IMR-90 (cell line): ENCODE measurements around the gene FUS. TPM values are rescaled to one million over a fixed set of nuclear protein-coding genes. Genes with fewer than 3 reads are reported as not detected.
"Not testable (repeated sequence)": the region's sequence is repeated elsewhere in the genome, so short reads cannot be mapped to it uniquely, and the experiment has no call there.

Experiments used
- ATAC-seq: fragments of 200-7000 bp; cut with Tn5 transposase; 2 replicates; pipeline ENCODE4 v1.9.1; 2020; ENCODE audit warnings: low read depth, mild to moderate bottlenecking, moderate library complexity
- BruUV-seq: library from RNA; stranded (reverse); fragments of 400-500 nt; replicated peaks from 2 replicates; lab custom pipeline; 2021; lab: Mats Ljungman, UMichigan
- CTCF ChIA-PET: fragments of 300-600 bp; formaldehyde crosslinking; extraction: SDS; loops from one replicate; lab custom pipeline; 2021; ENCODE audit warnings: antibody characterized with exemption; lab: Yijun Ruan, JAX
- POLR2A ChIA-PET: fragments of 300-600 bp; sonication (Branson Sonifier 250); formaldehyde crosslinking; loops from one replicate; lab custom pipeline; 2022; ENCODE audit warnings: antibody characterized with exemption; ENCODE audit not compliant: unreplicated experiment; lab: Charles Lee
- DNase-seq: peaks from one replicate; pipeline ENCODE4 v3.0.0; 2013
- H2AFZ ChIP-seq: replicated peaks from 2 replicates; pipeline ENCODE3; 2013; ENCODE audit warnings: low read length, mild to moderate bottlenecking; ENCODE audit not compliant: poor library complexity
- H2AK5ac ChIP-seq: 2 replicates; pipeline ENCODE4 v1.6.1; 2013; ENCODE audit warnings: low read depth, low read length, inconsistent platforms
- H2AK9ac ChIP-seq: replicated peaks from 2 replicates; pipeline ENCODE3; 2013; ENCODE audit warnings: mild to moderate bottlenecking, low read depth, low read length, moderate library complexity; ENCODE audit not compliant: poor library complexity
- H2BK120ac ChIP-seq: 2 replicates; pipeline ENCODE4 v1.6.1; 2013; ENCODE audit warnings: low read depth, low read length, inconsistent platforms
- H2BK15ac ChIP-seq: 3 replicates; pipeline ENCODE4 v1.6.1; 2013; ENCODE audit warnings: low read depth, low read length, inconsistent platforms
- H2BK20ac ChIP-seq: 2 replicates; pipeline ENCODE4 v1.6.1; 2013; ENCODE audit warnings: low read depth, mild to moderate bottlenecking, inconsistent platforms, low read length, moderate library complexity
- H2BK5ac ChIP-seq: 2 replicates; pipeline ENCODE4 v1.6.1; 2013; ENCODE audit warnings: mild to moderate bottlenecking, low read depth, low read length, inconsistent platforms; ENCODE audit not compliant: poor library complexity, severe bottlenecking
- H3K14ac ChIP-seq: replicated peaks from 2 replicates; pipeline ENCODE4 v1.6.1; 2013; ENCODE audit warnings: low read depth, low read length, inconsistent platforms
- H3K18ac ChIP-seq: 2 replicates; pipeline ENCODE4 v1.6.1; 2013; ENCODE audit warnings: low read depth, low read length, control low read depth
- H3K23ac ChIP-seq: 2 replicates; pipeline ENCODE4 v1.6.1; 2013; ENCODE audit warnings: low read depth, low read length, inconsistent platforms
- H3K27ac ChIP-seq: 2 replicates; pipeline ENCODE4 v1.5.1; 2013; ENCODE audit warnings: mild to moderate bottlenecking, control low read depth, low read length; ENCODE audit not compliant: insufficient read depth
- H3K27me3 ChIP-seq: 2 replicates; pipeline ENCODE4 v1.6.1; 2013; ENCODE audit warnings: low read length; ENCODE audit not compliant: control insufficient read depth, insufficient read depth
- H3K36me3 ChIP-seq: 2 replicates; pipeline ENCODE4 v1.6.1; 2013; ENCODE audit warnings: low read length, mixed read lengths; ENCODE audit not compliant: control insufficient read depth, insufficient read depth
- H3K4ac ChIP-seq: 2 replicates; pipeline ENCODE4 v1.6.1; 2013; ENCODE audit warnings: low read depth, low read length, inconsistent platforms
- H3K4me1 ChIP-seq: 2 replicates; pipeline ENCODE4 v1.6.1; 2013; ENCODE audit warnings: low read length, mixed read lengths; ENCODE audit not compliant: control insufficient read depth, insufficient read depth
- H3K4me2 ChIP-seq: 2 replicates; pipeline ENCODE4 v1.6.1; 2013; ENCODE audit warnings: low read depth, mild to moderate bottlenecking, control low read depth, low read length, moderate library complexity
- H3K4me3 ChIP-seq: 2 replicates; pipeline ENCODE4 v1.5.1; 2013; ENCODE audit warnings: low read depth, mild to moderate bottlenecking, control low read depth, low read length, moderate library complexity; ENCODE audit not compliant: insufficient read depth
- H3K56ac ChIP-seq: 2 replicates; pipeline ENCODE4 v1.6.1; 2013; ENCODE audit warnings: low read length, inconsistent platforms; ENCODE audit not compliant: insufficient read depth; ENCODE audit errors: extremely low read depth
- H3K79me1 ChIP-seq, 2 experiments: 2 replicates each; pipeline ENCODE4 v1.6.1; 2013; ENCODE audit warnings: low read length in 2 of 2, inconsistent platforms in 1 of 2, low read depth in 1 of 2
- H3K9ac ChIP-seq: 2 replicates; pipeline ENCODE4 v1.6.1; 2013; ENCODE audit warnings: low read depth, low read length, control low read depth
- H3K9me1 ChIP-seq: 2 replicates; pipeline ENCODE4 v1.6.1; 2013; ENCODE audit warnings: low read length, inconsistent platforms; ENCODE audit not compliant: insufficient read depth
- H3K9me3 ChIP-seq: 2 replicates; pipeline ENCODE4 v1.6.1; 2013; ENCODE audit warnings: low read length; ENCODE audit not compliant: control insufficient read depth, insufficient read depth
- H4K20me1 ChIP-seq: 2 replicates; pipeline ENCODE4 v1.6.1; 2013; ENCODE audit warnings: low read length, inconsistent platforms; ENCODE audit not compliant: insufficient read depth
- H4K5ac ChIP-seq: 2 replicates; pipeline ENCODE4 v1.6.1; 2013; ENCODE audit warnings: mild to moderate bottlenecking, low read depth, low read length, control low read depth
- H4K8ac ChIP-seq, 2 experiments: 2 replicates each; pipeline ENCODE4 v1.6.1; 2013; ENCODE audit warnings: low read depth in 2 of 2, low read length in 2 of 2, control low read depth in 1 of 2, inconsistent platforms in 1 of 2
- H4K91ac ChIP-seq: 2 replicates; pipeline ENCODE4 v1.6.1; 2013; ENCODE audit warnings: low read depth, low read length, inconsistent platforms; ENCODE audit not compliant: insufficient read depth
- WGBS, 2 experiments: methylation state at CpG; one replicate each; pipeline versions ENCODE4 v1.1.5 to v1.1.7; 2013; ENCODE audit warnings: missing lambda C conversion rate in 2 of 2; ENCODE audit not compliant: insufficient read length in 1 of 2; ENCODE audit errors: extremely low coverage in 2 of 2; 5-methylcytosine and 5-hydroxymethylcytosine counted together
- dilution Hi-C: fragments of 300-500 bp; cut with HindIII; formaldehyde crosslinking; loops from one replicate; pipeline ENCODE4 v1.14.3; 2018; ENCODE audit warnings: low sequenced_read_pairs; ENCODE audit not compliant: unreplicated experiment
- in situ Hi-C: fragments of 300-500 bp; cut with MboI; formaldehyde crosslinking; loops from 3 replicates; pipeline ENCODE4 v1.14.3; 2019; ENCODE audit warnings: low sequenced_read_pairs, inconsistent platforms, mixed read lengths
- intact Hi-C: fragments of 100-400 bp; cut with micrococcal nuclease; formaldehyde crosslinking; loops from 2 replicates; pipeline ENCODE4 v1.10.0; 2022
- polyA plus RNA-seq, 3 experiments: library from polyadenylated mRNA; depleted of rRNA; stranded (reverse); fragments of >200 nt; gene quantifications; 2 replicates each; pipeline ENCODE4 v1.2.3, GENCODE V29; 2012; ENCODE audit warnings: low replicate concordance in 1 of 3
- total RNA-seq: library from RNA; depleted of rRNA; stranded (reverse); fragments of >200 nt; gene quantifications from 2 replicates; pipeline ENCODE4 v1.2.3, GENCODE V29; 2012

Gene FUS
- total and polyA plus RNA-seq, 2 of the 4 experiments (the other 2 are of a cell fraction), result 42.8 to 340 TPM

DNA sequence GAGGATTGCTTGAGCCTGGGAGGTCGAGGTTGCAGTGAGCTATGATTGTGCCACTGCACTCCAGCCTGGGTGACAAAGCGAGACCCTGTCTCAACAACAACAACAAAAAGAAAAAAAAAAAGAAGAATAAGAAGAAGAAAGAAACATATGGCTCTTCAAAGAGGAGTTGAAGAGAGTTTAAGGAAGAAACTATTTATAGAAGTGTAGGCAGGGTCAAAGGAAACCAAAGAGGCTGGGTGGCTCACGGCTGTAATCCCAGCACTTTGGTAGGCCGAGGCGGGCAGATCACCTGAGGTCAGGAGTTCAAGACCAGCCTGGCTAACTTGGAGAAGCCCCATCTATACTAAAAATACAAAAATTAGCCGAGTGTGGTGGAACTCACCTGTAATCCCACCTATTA is 29.0 kb upstream of the FUS start:
- H3K18ac ChIP-seq, H4K20me1 ChIP-seq, H4K8ac ChIP-seq, H4K91ac ChIP-seq, ATAC-seq, H2AK9ac ChIP-seq, H3K4me2 ChIP-seq, H2BK15ac ChIP-seq, H3K14ac ChIP-seq, H3K79me1 ChIP-seq, intact Hi-C loops, H3K4me3 ChIP-seq, H2BK20ac ChIP-seq, H3K23ac ChIP-seq, H2AFZ ChIP-seq, H3K27ac ChIP-seq, H3K4ac ChIP-seq, H2BK120ac ChIP-seq, H2AK5ac ChIP-seq, H3K56ac ChIP-seq, dilution Hi-C loops, H3K9me1 ChIP-seq, H4K5ac ChIP-seq, DNase-seq, H3K4me1 ChIP-seq, H3K36me3 ChIP-seq, BruUV-seq, in situ Hi-C loops, H3K9ac ChIP-seq, H3K9me3 ChIP-seq, H2BK5ac ChIP-seq: not testable (repeated sequence)
- H3K27me3 ChIP-seq, result peaks cover 37% of the 10 kb centered on the region
- ChIA-PET POLR2A (interaction anchor here (0.5 kb wide), 1 partner anchor 105 kb away, joined by 3 read pairs; no protein-coding TSS in a partner anchor), CTCF (interaction anchor here (2.0 kb wide), 1 partner anchor 9 kb away, joined by 7 read pairs; no protein-coding TSS in a partner anchor)
- WGBS, 2 experiments, result no CpG with 5 or more reads among the region's 6 CpGs
